Pancreas (tissue), 10 donors: Measurements from ENCODE around the gene COPZ2. TPM values are rescaled to one million over a fixed set of nuclear protein-coding genes. Genes with fewer than 3 reads are reported as not detected.
A peak's percentile ranks its signal among the peaks of the same experiment; 100 is the strongest.

Source experiments
- ATAC-seq, 4 donors: fragments of 200-7000 bp; cut with Tn5 transposase; one replicate each; pipeline versions ENCODE4 v1.8.0 to v1.9.1; 2020; ENCODE audit warnings: mild to moderate bottlenecking in 4 of 4, moderate library complexity in 4 of 4
- DNase-seq, 6 donors: peaks; one replicate each; pipeline ENCODE4 v3.0.0-alpha.2; 2020
- FAIRE-seq: peaks from 2 replicates; lab custom pipeline; 2012; peaks lifted over from hg19 to GRCh38; lab: Jason Lieb, UNC
- H3K27ac ChIP-seq, 4 donors: fragments of 200-600 bp; sonication (generic); 1 replicate in 3 of 4; 2 replicates in 1 of 4; pipeline versions ENCODE4 v1.5.0 to v1.8.0; 2020
- H3K27me3 ChIP-seq, 4 donors: fragments of 200-600 bp; one replicate each; pipeline ENCODE4 v1.8.0; 2021
- H3K36me3 ChIP-seq, 3 donors: fragments of 200-600 bp; sonication (generic) in 1 of 3; one replicate each; pipeline versions ENCODE4 v1.5.0 to v1.8.0; 2020 to 2021
- H3K4me1 ChIP-seq, 3 donors: fragments of 200-600 bp; one replicate each; pipeline ENCODE4 v1.8.0; 2021
- H3K4me3 ChIP-seq, 4 donors: fragments of 200-600 bp; sonication (generic) in 2 of 4; one replicate each; pipeline versions ENCODE4 v1.5.0 to v1.8.0; 2020 to 2021
- H3K9me3 ChIP-seq, 4 donors: fragments of 200-600 bp; one replicate each; pipeline ENCODE4 v1.8.0; 2021
- CTCF ChIP-seq, 4 donors: fragments of 200-600 bp; sonication (generic) in 3 of 4; IDR thresholded peaks; one replicate each; pipeline versions ENCODE4 v1.5.0 to v1.8.0; 2021; ENCODE audit warnings: antibody characterized with exemption in 4 of 4
- WGBS, 2 donors: extraction: QIAGEN DNeasy Blood & Tissue Kit; methylation state at CpG; one replicate each; pipeline ENCODE4 v1.1.7; 2013; 5-methylcytosine and 5-hydroxymethylcytosine counted together
- intact Hi-C, 3 donors: fragments of 100-400 bp; cut with DNase I; formaldehyde crosslinking; loops; one replicate each; pipeline versions ENCODE4 v1.11.1 to v1.14.2; 2022
- polyA plus RNA-seq, 2 donors: library from polyadenylated mRNA; stranded (reverse); fragments of 200-250 nt; gene quantifications; one replicate each; pipeline ENCODE4 v1.2.3, GENCODE V29; 2013
- total RNA-seq, 6 donors: library from RNA; stranded (reverse); fragmentation: NEBNext Ultra II Directional in 4 of 6; extraction: Animal tissue kit (Norgen Biotek cat#: 25700) in 4 of 6; gene quantifications; one replicate each; pipeline versions ENCODE4 v1.2.1 to v1.2.4, GENCODE V29; 2021 to 2023
- donor health status: healthy with polysubstance abuse.
- donor health status: DM: no; HTN: no; CAD: no; lungs with moderate emphysema.
- donor health status: DM: no; HTN: no; CAD: no.
- donor health status: control.
- donor health status: control.
- donor health status: Bipolar disorder and iron deficiency.
- donor health status: DM: yes; HTN: yes; CAD: no.
- donor health status: DM: no; HTN: no; CAD: no.
- donor health status: DM: no; HTN: no; CAD: no.
- donor health status: DM: yes; HTN: yes; CAD: no.

COPZ2 gene
- total and polyA plus RNA-seq, 8 donors, result 6.3 to 10.8 (median 9.3) TPM

GRCh38 chr17:48055531-48056245 is 18.1 kb upstream of the COPZ2 start:
- FAIRE-seq, result no peak
- peaks cover 0 to 49% (median 32%) of the 10 kb centered on the region in 3 donors for H3K36me3 ChIP-seq

GRCh38 chr17:48054238-48055185 is 16.9 kb upstream of the COPZ2 start:
- peaks cover 38 to 53% (median 40%) of the 10 kb centered on the region in 3 donors for H3K4me1 ChIP-seq
- H3K27ac ChIP-seq, result peak overlapping the region in 2 of 4 donors; percentile 28 to 33
- H3K36me3 ChIP-seq, result peaks cover 0 to 41% (median 25%) of the 10 kb centered on the region in 3 donors
- no peaks in the 10 kb centered on the region for H3K27me3 ChIP-seq
- peak overlapping the region in 1 of 4 donors; percentile 10 for H3K4me3 ChIP-seq
- WGBS, 2 donors, result 59 to 62% methylated on average over 32 to 34 of the region's 34 CpGs
- no peaks in the 10 kb centered on the region for H3K9me3 ChIP-seq
- DNase-seq (peak in 5 of 6 donors; percentile 75 to 86 (median 79)), ATAC-seq (peak; percentile 72 to 87 (median 75)), FAIRE-seq (no peak)
- intact Hi-C loops, result no loop called here
- no peak for TF ChIP-seq CTCF (IDR thresholded peaks at IDR 0.05)

More at GRCh38 chr17:48055531-48056245, 18.1 kb upstream of the COPZ2 start:
- no peak for DNase-seq
- 87 to 89% methylated on average over 5 of the region's 5 CpGs for WGBS, 2 donors
- ATAC-seq, result no peak
- peaks cover 28 to 41% (median 29%) of the 10 kb centered on the region in 3 donors for H3K4me1 ChIP-seq
- intact Hi-C loops, result no loop called here
- no peak for TF ChIP-seq CTCF (IDR thresholded peaks at IDR 0.05)
- no peak overlapping the region for H3K4me3 ChIP-seq
- no peak overlapping the region for H3K27ac ChIP-seq
- H3K9me3 ChIP-seq, result no peaks in the 10 kb centered on the region
- H3K27me3 ChIP-seq, result no peaks in the 10 kb centered on the region

GRCh38 chr17:48053758-48054237 is 16.2 kb upstream of the COPZ2 start:
- Histone ChIP-seq H3K27ac (peak overlapping the region in 2 of 4 donors; percentile 28 to 33), H3K27me3 (no peaks in the 10 kb centered on the region), H3K4me1 (peaks cover 38 to 57% (median 43%) of the 10 kb centered on the region in 3 donors), H3K36me3 (peaks cover 0 to 34% (median 18%) of the 10 kb centered on the region in 3 donors), H3K9me3 (no peaks in the 10 kb centered on the region), H3K4me3 (peak overlapping the region in 1 of 4 donors; percentile 10)
- no peak for DNase-seq
- ATAC-seq, result no peak
- no peak for FAIRE-seq
- TF ChIP-seq CTCF (IDR thresholded peaks at IDR 0.05), result no peak
- intact Hi-C loops, result no loop called here
- WGBS, 2 donors, result 37 to 39% methylated on average over 6 of the region's 6 CpGs

DNA sequence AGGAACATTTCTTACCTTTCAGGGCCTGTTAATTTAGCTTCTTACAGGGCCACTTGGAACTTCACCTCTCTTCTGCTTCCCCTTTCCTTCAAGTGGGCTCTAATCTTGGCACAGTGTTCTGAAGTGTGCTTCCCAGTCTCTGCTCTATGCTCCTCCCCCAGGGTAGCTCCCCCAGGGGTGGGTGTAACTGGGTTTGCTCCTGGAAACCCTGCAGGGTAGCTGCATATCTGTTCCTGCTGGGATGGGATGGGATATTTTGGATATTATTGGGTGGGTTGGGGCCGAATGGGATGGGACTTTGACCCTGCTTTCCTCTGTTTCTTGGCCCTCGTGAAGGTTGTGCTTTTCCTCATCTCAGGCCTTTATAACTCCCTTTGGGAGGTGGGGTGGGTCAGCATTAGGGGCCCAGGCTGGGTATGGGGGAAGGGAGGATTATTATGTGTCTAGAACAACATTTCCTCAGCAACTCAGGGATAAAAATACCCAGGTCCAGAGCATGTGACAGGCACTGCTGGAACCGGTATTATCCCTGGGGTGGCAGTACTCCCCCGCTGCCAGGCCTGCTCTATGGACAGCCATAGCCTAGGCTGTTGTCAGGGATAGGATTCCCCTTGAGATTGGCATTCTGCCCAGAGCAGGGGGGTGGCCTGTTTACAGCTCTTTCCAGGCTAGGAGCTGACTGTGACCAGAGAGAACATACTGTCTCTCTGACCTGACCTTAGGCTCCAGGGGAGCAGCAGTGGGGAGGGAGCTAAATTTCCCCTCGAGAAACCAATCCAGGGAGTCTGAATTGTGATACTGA is 15.6 kb upstream of the COPZ2 start:
- peaks cover 0 to 28% (median 13%) of the 10 kb centered on the region in 3 donors for H3K36me3 ChIP-seq
- ATAC-seq (peak in 2 of 4 donors; percentile 3 to 21), FAIRE-seq (no peak), DNase-seq (peak in 4 of 6 donors; percentile 53 to 74 (median 57))
- H3K9me3 ChIP-seq, result no peaks in the 10 kb centered on the region
- 23 to 25% methylated on average over 5 of the region's 5 CpGs for WGBS, 2 donors
- intact Hi-C loops, result no loop called here
- peak overlapping the region in 3 of 4 donors; percentile 8 to 33 (median 28) for H3K27ac ChIP-seq
- peaks cover 38 to 57% (median 43%) of the 10 kb centered on the region in 3 donors for H3K4me1 ChIP-seq
- no peak overlapping the region for H3K4me3 ChIP-seq
- H3K27me3 ChIP-seq, result no peaks in the 10 kb centered on the region
- no peak for TF ChIP-seq CTCF (IDR thresholded peaks at IDR 0.05)
